GM21825 (cell line): ENCODE data around the gene SEC31A.
"Not testable (repeated sequence)": the region's sequence is repeated elsewhere in the genome, so short reads cannot be mapped to it uniquely, and the experiment has no call there.

Experiments
- ATAC-seq: cut with Tn5 transposase; IDR thresholded peaks from one replicate; pipeline ENCODE4 v1.9.1; 2021; ENCODE audit warnings: mild to moderate bottlenecking, moderate library complexity; ENCODE audit not compliant: unreplicated experiment

SEC31A gene

GRCh38 chr4:82898322-82899243 lies 7.6 kb upstream of the SEC31A start:
- ATAC-seq = no peak

GRCh38 chr4:82896755-82897154 lies 5.8 kb upstream of the SEC31A start:
- no peak for ATAC-seq

- ATAC-seq = no peak
These were observed 3.0 kb upstream of the SEC31A start for GRCh38 chr4:82893942-82894341.

DNA sequence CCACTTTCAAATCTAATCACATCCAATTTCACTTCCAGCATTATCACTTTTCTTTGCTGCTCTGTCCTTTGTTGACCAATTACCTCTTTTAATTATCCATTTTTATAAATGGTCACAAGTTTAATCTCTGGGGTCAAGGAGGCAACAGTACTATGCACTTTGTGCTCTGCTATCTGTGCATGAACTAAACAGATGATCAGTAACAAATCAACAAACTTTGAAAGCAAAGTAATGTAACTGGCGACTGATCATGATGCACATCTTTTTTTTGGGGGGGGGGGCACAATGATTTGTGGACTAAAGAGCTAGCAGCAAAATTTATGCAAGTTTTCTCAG lies 1.5 kb upstream of the SEC31A start:
- no peak for ATAC-seq

- no peak for ATAC-seq
These were observed 934 bp upstream of the SEC31A start for GRCh38 chr4:82891707-82892466.

- ATAC-seq = no peak
These were observed 439 bp downstream of the SEC31A start for GRCh38 chr4:82890528-82890900.

GRCh38 chr4:82889287-82889686 lies 1.7 kb downstream of the SEC31A start:
- ATAC-seq = no peak

DNA sequence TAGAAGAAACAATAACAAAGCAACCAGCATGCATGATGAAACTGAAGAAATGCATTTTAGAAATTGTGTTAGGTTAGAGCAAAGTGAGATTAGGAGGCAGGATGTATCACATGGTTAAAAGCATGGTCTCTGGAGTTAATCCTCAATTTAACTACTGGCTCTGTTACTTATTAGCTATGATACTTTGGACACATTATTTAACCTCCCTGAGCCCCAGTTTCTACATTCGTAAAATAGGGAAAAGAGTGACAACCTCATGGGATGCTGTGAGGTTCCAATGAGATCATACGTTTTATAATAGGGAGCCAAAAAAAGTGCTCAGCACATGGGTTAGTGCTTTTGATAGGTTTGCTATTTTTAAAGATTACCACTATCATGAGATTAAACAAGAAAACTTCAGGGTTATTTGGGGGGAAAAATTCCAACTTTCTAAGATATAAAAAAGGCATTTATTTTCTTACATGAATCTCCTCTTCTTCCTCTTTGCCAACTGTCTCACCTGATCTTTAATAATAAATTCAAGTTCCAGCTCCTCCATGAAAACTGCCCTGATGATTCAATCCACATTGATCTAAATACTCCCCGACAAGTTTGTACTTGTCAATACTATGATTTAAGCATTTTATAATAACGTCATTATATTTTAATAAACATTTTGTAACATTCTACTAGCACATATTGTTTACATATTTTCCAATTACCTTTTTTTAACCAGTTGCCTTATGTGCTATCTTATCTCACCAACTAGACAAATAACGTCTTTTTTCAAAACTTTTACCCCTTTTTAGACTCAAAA lies 4.6 kb downstream of the SEC31A start:
- ATAC-seq = no peak

DNA sequence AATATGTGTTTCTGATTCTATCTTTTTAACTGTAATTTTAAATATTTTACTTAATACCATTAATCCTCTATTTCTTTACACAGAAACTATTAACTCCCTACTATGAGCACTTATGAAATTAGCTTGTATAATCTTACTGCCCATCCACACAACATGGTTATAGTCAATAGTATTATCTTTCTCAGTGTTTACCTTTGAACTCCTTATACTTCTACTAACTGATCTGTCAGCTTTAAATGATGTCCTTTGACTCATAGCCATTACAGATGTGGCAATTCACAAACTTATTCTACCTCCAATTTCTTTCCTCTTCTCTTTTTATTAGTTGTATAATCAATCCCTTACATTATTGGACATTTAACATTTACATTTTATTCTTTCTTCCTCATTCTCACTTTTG lies 5.5 kb downstream of the SEC31A start:
- ATAC-seq = no peak

DNA sequence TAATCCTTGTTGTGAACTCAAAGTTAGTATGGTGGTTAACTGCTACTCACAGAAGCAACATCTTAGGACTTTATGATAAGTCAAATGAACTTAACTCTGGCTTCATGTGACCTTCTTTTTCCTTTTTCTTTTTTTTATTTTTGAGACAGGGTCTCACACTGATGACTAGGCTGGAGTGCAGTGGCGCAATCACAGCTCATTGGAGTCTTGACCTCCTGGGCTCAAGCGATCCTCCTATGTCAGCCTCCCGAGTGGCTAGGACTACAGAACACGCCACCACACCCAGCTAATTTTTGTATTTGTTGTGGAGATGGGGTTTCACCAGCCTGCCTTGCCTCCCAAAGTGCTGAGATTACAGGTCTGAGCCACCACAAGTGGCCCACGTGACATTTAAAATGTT lies 22.4 kb downstream of the SEC31A start:
- ATAC-seq = no peak

- no peak for ATAC-seq
These were observed 24.1 kb downstream of the SEC31A start for GRCh38 chr4:82866706-82867385.

- ATAC-seq = not testable (repeated sequence)
These were observed 24.9 kb downstream of the SEC31A start for GRCh38 chr4:82866033-82866432.

DNA sequence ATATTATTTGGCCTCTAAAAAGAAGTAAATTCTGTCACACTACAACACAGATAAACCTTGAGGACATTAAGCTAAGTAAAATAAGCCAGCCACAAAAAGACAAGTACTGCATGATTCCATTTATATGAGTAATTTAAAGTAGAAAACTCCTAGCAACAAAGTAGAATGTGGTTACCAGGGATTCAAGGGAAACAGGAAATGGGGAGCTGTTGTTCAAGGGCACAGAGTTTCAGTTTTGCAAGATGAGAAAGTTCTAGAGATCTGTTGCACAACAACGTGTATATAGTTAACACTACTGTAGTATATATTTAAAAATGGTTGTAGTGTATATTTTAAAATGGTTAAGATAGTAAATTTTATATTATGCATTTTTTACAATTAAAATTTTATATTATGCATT lies 25.4 kb downstream of the SEC31A start:
- no peak for ATAC-seq

GRCh38 chr4:82864336-82864979 lies 26.5 kb downstream of the SEC31A start:
- ATAC-seq = no peak

GRCh38 chr4:82861529-82861928 lies 29.4 kb downstream of the SEC31A start:
- no peak for ATAC-seq

- not testable (repeated sequence) for ATAC-seq
These were observed 30.5 kb downstream of the SEC31A start for GRCh38 chr4:82860487-82860886.

GRCh38 chr4:82852751-82853285 lies 38.1 kb downstream of the SEC31A start:
- no peak for ATAC-seq

GRCh38 chr4:82851885-82852750 lies 38.8 kb downstream of the SEC31A start:
- no peak for ATAC-seq

GRCh38 chr4:82851318-82851717 lies 39.6 kb downstream of the SEC31A start:
- no peak for ATAC-seq
